SK-N-MC (cell line): Measurements from ENCODE around the gene KLF13.
A peak's percentile ranks its signal among the peaks of the same experiment; 100 is the strongest.
"Not testable (repeated sequence)": the region's sequence is repeated elsewhere in the genome, so short reads cannot be mapped to it uniquely, and the experiment has no call there.

Source experiments
- DNase-seq: peaks from one replicate; pipeline ENCODE4 v3.0.0-alpha.2; 2011; ENCODE audit warnings: low read depth, low spot score
- H3K27ac ChIP-seq: fragments of 200-600 bp; sonication (generic); 2 replicates; pipeline ENCODE4 v1.5.1; 2016; ENCODE audit warnings: mixed run types
- H3K36me3 ChIP-seq: fragments of 200-600 bp; sonication (generic); 2 replicates; pipeline ENCODE4 v1.6.1; 2017; ENCODE audit warnings: antibody characterized with exemption, low read length, mixed read lengths; ENCODE audit not compliant: insufficient read depth
- H3K4me3 ChIP-seq: fragments of 200-600 bp; sonication (generic); 2 replicates; pipeline ENCODE4 v1.5.1; 2016
- H3K9ac ChIP-seq: fragments of 200-600 bp; sonication (generic); 2 replicates; pipeline ENCODE4 v1.8.0; 2017; ENCODE audit warnings: mixed run types, mixed read lengths; ENCODE audit not compliant: insufficient read length
- H3K9me3 ChIP-seq: fragments of 200-600 bp; sonication (generic); 2 replicates; pipeline ENCODE4 v1.6.1; 2017; ENCODE audit warnings: low read depth, mild to moderate bottlenecking, antibody characterized with exemption, low read length, moderate library complexity, mixed read lengths
- EZH2 ChIP-seq: fragments of 200-600 bp; sonication (generic); IDR thresholded peaks from one replicate; pipeline ENCODE4 v1.6.1; 2017; ENCODE audit warnings: antibody characterized with exemption
- FOXP2 ChIP-seq: optimal IDR thresholded peaks from 2 replicates; pipeline ENCODE3; 2011; ENCODE audit warnings: mild to moderate bottlenecking, moderate library complexity; ENCODE audit not compliant: insufficient read depth; ENCODE audit errors: extremely low read length, control extremely low read depth
- POLR2AphosphoS5 ChIP-seq: IDR thresholded peaks from 2 replicates; pipeline ENCODE4 v1.6.1; 2012; ENCODE audit warnings: mild to moderate bottlenecking, low read depth, low read length, borderline replicate concordance

Gene KLF13

DNA sequence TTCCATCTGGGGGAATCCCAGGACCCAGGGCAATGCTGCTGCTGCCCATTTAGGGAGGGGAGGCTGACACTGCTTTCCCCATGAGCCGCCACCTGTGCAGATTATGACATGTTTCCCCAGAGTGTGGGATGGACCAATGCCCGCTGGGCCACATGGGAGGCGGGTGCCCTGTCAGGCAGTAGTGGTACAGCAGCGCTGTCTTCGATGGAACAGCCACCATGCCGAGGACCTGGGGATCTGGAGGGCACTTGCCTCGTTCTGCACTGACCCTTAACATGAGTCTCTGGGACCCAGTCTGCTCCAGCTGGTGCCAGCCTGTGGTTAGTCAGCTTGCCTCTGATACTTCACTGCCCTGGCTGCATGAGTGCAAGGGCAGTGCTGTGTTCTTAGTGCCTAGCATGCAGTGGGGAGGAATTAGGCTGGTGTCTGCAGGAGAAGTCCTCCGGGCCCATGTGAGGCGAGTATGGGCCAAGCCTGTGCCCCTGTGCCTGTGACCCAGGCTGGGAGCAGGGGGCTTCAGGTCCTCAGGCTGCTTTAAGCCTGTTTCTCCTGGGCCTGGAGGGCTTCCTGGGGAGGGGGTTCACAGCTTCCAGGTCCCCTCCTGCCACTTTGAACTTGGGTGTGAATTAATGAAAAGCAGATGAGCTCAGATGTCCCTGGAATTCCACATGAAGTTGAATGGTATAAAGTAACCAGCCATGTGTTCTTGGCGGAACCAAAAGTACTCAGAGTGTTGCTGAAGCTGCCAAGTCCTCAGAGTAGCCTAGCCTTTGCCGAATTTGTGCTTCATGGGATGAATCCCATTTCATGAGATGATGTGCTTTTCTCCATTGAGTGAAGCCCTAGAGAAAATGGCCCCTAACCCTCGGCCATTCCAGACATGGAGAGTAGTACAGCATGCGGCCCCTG, 22.9 kb downstream of the KLF13 start:
- Histone ChIP-seq H3K9ac (no peak overlapping the region), H3K36me3 (0 out of 2 replicates have a peak, but pooled peaks cover under 1% of the 10 kb centered on the region), H3K27ac (no peak overlapping the region), H3K9me3 (no peaks in the 10 kb centered on the region), H3K4me3 (no peak overlapping the region)
- TF ChIP-seq FOXP2 (no peak), POLR2AphosphoS5 (no peak), EZH2 (no peak)
- DNase-seq, result no peak

DNA sequence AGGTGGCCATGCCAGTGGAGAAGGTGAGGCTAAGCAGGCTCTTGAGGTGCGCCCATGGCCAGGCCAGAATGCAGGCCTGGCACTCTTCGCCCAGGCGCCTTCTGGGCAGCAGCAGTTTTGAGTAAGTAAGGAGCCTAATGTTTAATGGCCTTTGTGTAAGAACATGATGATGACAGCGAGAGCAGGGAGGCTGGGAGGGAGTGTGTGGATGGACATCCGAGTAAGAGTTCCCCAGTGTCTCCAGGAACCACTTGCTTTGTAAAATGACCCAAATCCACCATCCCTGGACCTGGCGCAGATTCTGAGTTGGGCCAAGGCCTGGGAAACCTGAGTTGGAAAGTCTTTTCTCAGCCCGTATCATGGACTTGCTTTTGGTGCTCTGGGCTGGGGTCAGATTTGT, 24.1 kb downstream of the KLF13 start:
- H3K36me3 ChIP-seq, result 0 out of 2 replicates have a peak, but pooled peaks cover 9% of the 10 kb centered on the region
- H3K9ac ChIP-seq, result no peak overlapping the region
- no peak overlapping the region for H3K4me3 ChIP-seq
- H3K27ac ChIP-seq, result no peak overlapping the region
- H3K9me3 ChIP-seq, result no peaks in the 10 kb centered on the region
- TF ChIP-seq FOXP2 (no peak), EZH2 (no peak), POLR2AphosphoS5 (no peak)
- no peak for DNase-seq

DNA sequence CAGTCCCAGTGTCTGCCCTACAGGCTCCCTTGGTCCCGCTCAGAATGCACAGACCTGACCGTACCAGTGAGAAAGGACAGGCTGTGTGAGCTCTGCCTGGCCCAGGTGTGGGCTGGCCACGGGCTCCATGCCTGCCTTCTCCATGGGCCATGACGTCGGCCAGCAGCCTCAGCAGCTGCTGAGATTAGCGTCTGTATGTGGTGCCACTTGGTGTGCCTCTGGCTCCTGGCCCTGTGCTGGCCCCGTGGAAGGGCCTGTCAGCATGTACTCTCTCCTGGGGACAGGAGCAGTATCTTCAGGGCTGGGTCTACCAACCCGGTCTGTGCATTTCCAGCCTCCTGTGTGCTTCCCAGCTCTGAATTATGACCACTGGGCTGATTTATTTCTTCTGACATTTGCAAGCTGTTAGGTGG, 25.7 kb downstream of the KLF13 start:
- peak overlapping the region; percentile 82 for H3K27ac ChIP-seq
- no peak overlapping the region for H3K9ac ChIP-seq
- DNase-seq, result no peak
- TF ChIP-seq POLR2AphosphoS5, result no peak
- no peak for TF ChIP-seq FOXP2
- no peak for TF ChIP-seq EZH2
- no peaks in the 10 kb centered on the region for H3K9me3 ChIP-seq
- H3K36me3 ChIP-seq, result 0 out of 2 replicates have a peak, but pooled peaks cover 9% of the 10 kb centered on the region
- no peak overlapping the region for H3K4me3 ChIP-seq

DNA sequence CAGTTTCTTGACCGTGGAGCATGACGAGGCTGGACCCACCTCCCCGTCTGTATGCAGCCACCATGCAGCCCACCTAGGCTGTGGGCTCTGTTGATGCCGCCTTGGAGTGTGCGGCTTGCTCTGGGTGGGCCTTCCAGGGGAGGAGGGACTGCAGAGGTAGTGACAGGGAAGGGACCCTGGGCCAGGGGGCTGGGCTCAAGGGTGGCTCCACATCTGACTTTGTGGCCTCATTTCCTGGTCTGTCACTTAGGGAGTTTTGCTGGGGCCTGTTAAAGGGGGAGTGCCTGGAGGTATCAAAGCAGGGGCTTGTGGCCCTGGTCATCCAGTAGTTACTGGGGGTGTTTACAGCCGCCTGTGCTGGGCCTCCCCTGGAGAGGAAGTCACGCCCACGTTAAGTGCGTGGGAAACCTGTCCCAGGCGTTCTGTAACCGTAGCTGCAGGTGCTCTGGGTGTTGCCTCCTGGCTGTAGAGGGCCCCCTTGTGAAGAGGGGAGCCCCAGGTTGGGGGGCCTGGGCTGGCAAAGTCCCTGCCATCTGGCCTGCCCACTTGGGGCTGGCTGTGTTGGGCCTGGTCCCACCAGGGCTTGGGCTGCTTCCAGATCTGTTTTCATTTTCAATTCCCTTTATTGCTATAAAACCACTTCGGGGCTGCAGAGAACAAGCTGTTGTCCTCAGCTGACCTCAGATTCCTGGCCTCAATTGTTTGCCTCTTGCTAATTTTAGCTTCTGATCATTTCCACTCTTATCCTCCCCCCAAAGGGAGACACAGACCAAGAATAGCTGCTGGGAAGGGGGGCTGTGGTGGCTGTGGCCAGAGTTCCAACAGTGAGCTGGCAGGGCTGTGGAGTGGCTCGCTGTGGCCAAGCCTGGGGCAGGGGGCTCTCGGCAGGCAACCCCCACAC, 26.5 kb downstream of the KLF13 start:
- Histone ChIP-seq H3K27ac (peak overlapping the region; percentile 82), H3K9me3 (no peaks in the 10 kb centered on the region), H3K36me3 (0 out of 2 replicates have a peak, but pooled peaks cover 9% of the 10 kb centered on the region), H3K9ac (peak overlapping the region; percentile 68), H3K4me3 (peak overlapping the region; percentile 54)
- DNase-seq, result no peak
- TF ChIP-seq POLR2AphosphoS5 (no peak), FOXP2 (no peak), EZH2 (no peak)

DNA sequence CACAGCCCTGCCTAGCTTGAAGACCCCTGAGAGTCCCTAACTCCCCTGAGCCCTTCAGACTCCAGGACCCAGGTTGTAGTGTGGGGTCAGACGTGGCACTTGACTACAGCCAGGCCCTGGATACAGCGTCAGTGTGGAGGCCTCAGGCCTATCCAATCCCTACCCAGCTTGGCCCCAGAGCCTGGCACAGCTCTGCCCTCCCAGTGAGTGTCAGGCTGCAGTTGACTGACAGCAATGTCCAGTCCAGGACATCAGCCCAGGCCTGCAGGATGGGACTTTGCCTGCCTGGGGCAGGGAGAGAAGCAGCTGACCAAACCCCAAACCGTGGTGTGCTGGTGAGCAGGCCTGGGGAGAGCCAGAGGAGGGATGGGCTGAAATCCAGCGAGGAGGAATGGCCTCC, 27.3 kb downstream of the KLF13 start:
- Histone ChIP-seq H3K4me3 (peak overlapping the region; percentile 54), H3K27ac (peak overlapping the region; percentile 82), H3K9me3 (no peaks in the 10 kb centered on the region), H3K9ac (peak overlapping the region; percentile 68), H3K36me3 (0 out of 2 replicates have a peak, but pooled peaks cover 9% of the 10 kb centered on the region)
- TF ChIP-seq POLR2AphosphoS5, result no peak
- TF ChIP-seq FOXP2, result no peak
- no peak for TF ChIP-seq EZH2
- no peak for DNase-seq

DNA sequence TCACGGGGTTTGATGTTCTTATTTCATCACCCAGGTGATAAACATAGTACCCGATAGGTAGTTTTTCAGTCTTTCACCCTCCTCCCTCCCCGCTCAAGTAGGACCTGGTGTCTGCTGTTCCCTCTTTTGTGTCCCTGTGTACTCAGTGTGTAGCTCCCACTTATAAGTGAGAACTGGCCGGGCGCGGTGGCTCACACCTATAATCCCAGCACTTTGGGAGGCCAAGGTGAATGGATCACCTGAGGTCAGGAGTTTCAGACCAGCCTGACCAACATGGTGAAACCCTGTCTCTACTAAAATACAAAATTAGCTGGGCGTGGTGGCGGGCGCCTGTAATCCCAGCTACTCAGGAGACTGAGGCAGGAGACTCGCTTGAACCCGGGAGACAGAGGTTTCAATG, 29.5 kb downstream of the KLF13 start:
- H3K36me3 ChIP-seq, H3K9ac ChIP-seq, H3K9me3 ChIP-seq, H3K27ac ChIP-seq, DNase-seq, H3K4me3 ChIP-seq: not testable (repeated sequence)

DNA sequence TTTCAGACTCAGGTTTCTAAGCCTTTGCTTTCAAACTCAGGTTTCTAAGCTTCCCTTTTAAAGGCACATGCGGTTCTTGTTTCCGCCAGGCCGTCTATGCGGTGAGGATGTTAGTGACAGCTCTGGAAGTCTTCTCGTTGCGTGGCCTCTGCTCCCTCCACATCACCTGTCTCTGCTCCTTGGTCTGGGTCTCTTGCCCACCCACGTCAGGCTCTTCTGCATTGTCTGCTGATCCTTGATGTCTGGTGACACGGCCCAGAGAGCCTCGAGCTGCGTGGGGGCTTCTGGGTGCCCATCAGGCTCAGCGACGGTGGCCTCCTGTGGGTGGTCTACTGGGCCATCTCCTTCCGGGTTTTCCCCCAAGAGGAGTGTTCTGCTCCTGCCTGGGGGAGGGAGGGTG, 30.5 kb downstream of the KLF13 start:
- Histone ChIP-seq H3K36me3 (0 out of 2 replicates have a peak, but pooled peaks cover 9% of the 10 kb centered on the region), H3K9ac (no peak overlapping the region), H3K4me3 (no peak overlapping the region), H3K9me3 (no peaks in the 10 kb centered on the region), H3K27ac (no peak overlapping the region)
- TF ChIP-seq EZH2, result no peak
- no peak for TF ChIP-seq POLR2AphosphoS5
- TF ChIP-seq FOXP2, result no peak
- DNase-seq, result no peak

DNA sequence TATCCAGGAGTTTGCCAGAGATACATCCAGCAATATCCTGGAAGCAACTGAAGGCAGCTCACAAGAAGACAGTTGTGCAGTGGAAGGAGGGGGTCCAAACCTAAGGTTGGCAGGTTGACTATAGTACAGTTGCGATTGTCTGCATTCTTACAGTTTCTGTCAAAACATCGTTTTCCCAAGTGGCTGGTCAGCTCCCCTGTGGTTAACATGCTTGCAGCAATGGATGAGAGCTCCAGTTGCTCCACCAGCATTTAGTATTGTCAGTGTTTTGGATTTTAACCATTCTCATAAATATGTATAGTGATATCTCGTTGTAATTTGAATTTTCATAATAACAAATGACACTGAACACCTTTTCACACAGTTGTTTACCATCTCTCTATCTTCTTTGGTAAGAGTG, 31.5 kb downstream of the KLF13 start:
- H3K9me3 ChIP-seq, result no peaks in the 10 kb centered on the region
- 0 out of 2 replicates have a peak, but pooled peaks cover 9% of the 10 kb centered on the region for H3K36me3 ChIP-seq
- no peak overlapping the region for H3K27ac ChIP-seq
- no peak overlapping the region for H3K4me3 ChIP-seq
- TF ChIP-seq POLR2AphosphoS5, result no peak
- TF ChIP-seq EZH2, result no peak
- TF ChIP-seq FOXP2, result no peak
- no peak overlapping the region for H3K9ac ChIP-seq
- DNase-seq, result no peak
